Nephron (organoid): ENCODE data around the gene CES3.
"Not testable (repeated sequence)": the region's sequence is repeated elsewhere in the genome, so short reads cannot be mapped to it uniquely, and the experiment has no call there.

Experiments
- H3K27ac Mint-ChIP-seq, 3 experiments: 2 replicates each; pipeline ENCODE4 v1.8.0; 2020; ENCODE audit warnings: mixed read lengths in 3 of 3, mild to moderate bottlenecking in 2 of 3, moderate library complexity in 1 of 3
- H3K27me3 Mint-ChIP-seq: 2 replicates; pipeline ENCODE4 v1.8.0; 2021; ENCODE audit warnings: low read depth, mild to moderate bottlenecking, moderate library complexity, mixed read lengths
- H3K36me3 Mint-ChIP-seq: 2 replicates; pipeline ENCODE4 v1.8.0; 2020; ENCODE audit warnings: low read depth, mixed read lengths
- H3K4me1 Mint-ChIP-seq: 2 replicates; pipeline ENCODE4 v1.8.0; 2020; ENCODE audit warnings: mixed read lengths
- H3K4me3 Mint-ChIP-seq, 3 experiments: 2 replicates each; pipeline ENCODE4 v1.8.0; 2020; ENCODE audit warnings: mild to moderate bottlenecking in 3 of 3, mixed read lengths in 3 of 3, moderate library complexity in 2 of 3
- H3K9me3 Mint-ChIP-seq: 2 replicates; pipeline ENCODE4 v1.8.0; 2020; ENCODE audit warnings: mixed read lengths
- CTCF ChIP-seq, 3 experiments: fragments of 200-600 bp; sonication (generic); IDR thresholded peaks; one replicate each; pipeline ENCODE4 v1.5.0; 2021; ENCODE audit warnings: antibody characterized with exemption in 3 of 3; ENCODE audit not compliant: unreplicated experiment in 3 of 3

CES3 gene

GRCh38 chr16:66986559-66986958 is 25.5 kb downstream of the CES3 start:
- H3K36me3 Mint-ChIP-seq, result no peaks in the 10 kb centered on the region
- no peaks in the 10 kb centered on the region for H3K27me3 Mint-ChIP-seq
- no peak overlapping the region for H3K27ac Mint-ChIP-seq
- H3K4me3 Mint-ChIP-seq, result no peak overlapping the region
- no peak for TF ChIP-seq CTCF (IDR thresholded peaks at IDR 0.05; ENCODE audit: unreplicated experiment in 3 of 3)
- H3K9me3 Mint-ChIP-seq, result no peaks in the 10 kb centered on the region
- H3K4me1 Mint-ChIP-seq, result peaks cover 12% of the 10 kb centered on the region

GRCh38 chr16:66988197-66988788 is 27.2 kb downstream of the CES3 start, which contains the start of gene CES4A:
TSS of gene CES4A (plus strand) at chr16:66988589. CDS start at chr16:66988773, 184 bp downstream.
- Mint-ChIP-seq H3K4me3 (no peak within 1 kb of the TSS), H3K4me1 (peaks cover 12% of the 10 kb centered on the region), H3K9me3 (no peaks in the 10 kb centered on the region), H3K27ac (peak within 1 kb of the TSS in 2 of 3 experiments; percentile 37 to 41), H3K27me3 (peaks cover 6% of the 10 kb centered on the region), H3K36me3 (no peaks in the 10 kb centered on the region)
- TF ChIP-seq CTCF (IDR thresholded peaks at IDR 0.05; ENCODE audit: unreplicated experiment in 3 of 3), result no peak

GRCh38 chr16:66991545-66992077 is 30.5 kb downstream of the CES3 start:
- H3K36me3 Mint-ChIP-seq, result no peaks in the 10 kb centered on the region
- no peaks in the 10 kb centered on the region for H3K9me3 Mint-ChIP-seq
- no peak overlapping the region for H3K4me3 Mint-ChIP-seq
- H3K27me3 Mint-ChIP-seq, result peaks cover 6% of the 10 kb centered on the region
- no peak for TF ChIP-seq CTCF (IDR thresholded peaks at IDR 0.05; ENCODE audit: unreplicated experiment in 3 of 3)
- peaks cover 12% of the 10 kb centered on the region for H3K4me1 Mint-ChIP-seq
- H3K27ac Mint-ChIP-seq, result no peak overlapping the region

- not testable (repeated sequence) for H3K27ac Mint-ChIP-seq, H3K36me3 Mint-ChIP-seq, H3K4me3 Mint-ChIP-seq, H3K9me3 Mint-ChIP-seq
- H3K4me1 Mint-ChIP-seq, result peaks cover 17% of the 10 kb centered on the region
- H3K27me3 Mint-ChIP-seq, result peaks cover 12% of the 10 kb centered on the region
These were observed 32.5 kb downstream of the CES3 start for GRCh38 chr16:66993558-66993957.

GRCh38 chr16:66996324-66996982 is 35.4 kb downstream of the CES3 start:
- H3K27ac Mint-ChIP-seq, result peak overlapping the region in 2 of 3 experiments; percentile 44 to 48
- H3K9me3 Mint-ChIP-seq, result no peaks in the 10 kb centered on the region
- no peaks in the 10 kb centered on the region for H3K36me3 Mint-ChIP-seq
- TF ChIP-seq CTCF (IDR thresholded peaks at IDR 0.05; ENCODE audit: unreplicated experiment in 3 of 3), result no peak
- peaks cover 31% of the 10 kb centered on the region for H3K27me3 Mint-ChIP-seq
- H3K4me3 Mint-ChIP-seq, result no peak overlapping the region
- peaks cover 19% of the 10 kb centered on the region for H3K4me1 Mint-ChIP-seq

GRCh38 chr16:66996983-66997358 is 35.9 kb downstream of the CES3 start:
- H3K4me3 Mint-ChIP-seq, result peak overlapping the region in 2 of 3 experiments; percentile 5 to 33
- H3K36me3 Mint-ChIP-seq, result no peaks in the 10 kb centered on the region
- H3K9me3 Mint-ChIP-seq, result no peaks in the 10 kb centered on the region
- TF ChIP-seq CTCF (IDR thresholded peaks at IDR 0.05; ENCODE audit: unreplicated experiment in 3 of 3), result no peak
- peaks cover 34% of the 10 kb centered on the region for H3K27me3 Mint-ChIP-seq
- peaks cover 19% of the 10 kb centered on the region for H3K4me1 Mint-ChIP-seq
- peak overlapping the region in 2 of 3 experiments; percentile 48 to 49 for H3K27ac Mint-ChIP-seq
